Parietal lobe (tissue), 2 donors: ENCODE measurements around the gene TTLL10. TPM values are rescaled to one million over a fixed set of nuclear protein-coding genes. Genes with fewer than 3 reads are reported as not detected.

Experiments
- small RNA-seq: library from RNA; depleted of rRNA; stranded (forward); fragments of <200 nt; gene quantifications from one replicate; pipeline ENCODE3, GENCODE V24; 2014; ENCODE audit warnings: low replicate concordance
- total RNA-seq: library from RNA; depleted of rRNA; stranded (reverse); fragments of >200 nt; gene quantifications from one replicate; pipeline ENCODE4 v1.2.3, GENCODE V29; 2014

The TTLL10 gene, protein sequence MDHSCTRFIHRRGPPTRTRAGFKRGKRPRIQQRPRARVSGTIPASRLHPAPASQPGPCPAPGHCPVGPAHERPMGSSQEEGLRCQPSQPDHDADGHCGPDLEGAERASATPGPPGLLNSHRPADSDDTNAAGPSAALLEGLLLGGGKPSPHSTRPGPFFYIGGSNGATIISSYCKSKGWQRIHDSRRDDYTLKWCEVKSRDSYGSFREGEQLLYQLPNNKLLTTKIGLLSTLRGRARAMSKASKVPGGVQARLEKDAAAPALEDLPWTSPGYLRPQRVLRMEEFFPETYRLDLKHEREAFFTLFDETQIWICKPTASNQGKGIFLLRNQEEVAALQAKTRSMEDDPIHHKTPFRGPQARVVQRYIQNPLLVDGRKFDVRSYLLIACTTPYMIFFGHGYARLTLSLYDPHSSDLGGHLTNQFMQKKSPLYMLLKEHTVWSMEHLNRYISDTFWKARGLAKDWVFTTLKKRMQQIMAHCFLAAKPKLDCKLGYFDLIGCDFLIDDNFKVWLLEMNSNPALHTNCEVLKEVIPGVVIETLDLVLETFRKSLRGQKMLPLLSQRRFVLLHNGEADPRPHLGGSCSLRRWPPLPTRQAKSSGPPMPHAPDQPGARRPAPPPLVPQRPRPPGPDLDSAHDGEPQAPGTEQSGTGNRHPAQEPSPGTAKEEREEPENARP
- not detected for total RNA-seq

DNA sequence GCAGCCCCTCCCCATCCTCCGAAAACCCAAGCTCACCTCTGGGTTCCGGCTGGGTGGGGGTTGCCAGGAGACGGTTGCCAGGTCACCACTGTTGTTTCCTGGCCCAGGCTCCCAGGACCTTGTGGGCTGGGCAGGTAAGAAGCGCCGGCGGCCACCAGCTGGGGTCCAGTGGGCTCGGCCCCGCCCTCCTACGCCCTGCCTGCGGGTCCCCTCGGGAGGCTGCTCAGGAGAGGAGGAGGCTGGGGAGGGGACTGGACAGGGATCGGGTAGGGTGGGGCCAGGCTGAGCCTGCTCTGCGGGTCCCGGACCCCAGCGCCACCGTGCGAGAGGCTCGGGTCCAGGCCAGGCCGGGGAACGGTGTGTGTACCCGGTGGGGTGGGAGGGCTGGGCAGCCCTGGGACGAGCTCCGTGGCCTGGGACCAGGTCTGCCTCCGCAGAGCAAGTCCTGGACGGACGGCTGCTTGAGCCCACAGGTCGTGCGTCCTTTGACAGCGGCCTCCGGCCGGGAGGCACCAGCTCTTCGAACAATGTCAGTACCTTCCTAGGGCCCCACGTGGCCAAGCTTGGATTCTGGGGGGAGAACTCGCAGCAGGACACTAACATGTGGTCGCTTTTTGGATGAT, at the start of gene TTLL10:
TTLL10 (plus strand) TSS at position 88 of the 623 bp plus-strand sequence. CDS start 5,336 bp downstream, outside the sequence.

DNA sequence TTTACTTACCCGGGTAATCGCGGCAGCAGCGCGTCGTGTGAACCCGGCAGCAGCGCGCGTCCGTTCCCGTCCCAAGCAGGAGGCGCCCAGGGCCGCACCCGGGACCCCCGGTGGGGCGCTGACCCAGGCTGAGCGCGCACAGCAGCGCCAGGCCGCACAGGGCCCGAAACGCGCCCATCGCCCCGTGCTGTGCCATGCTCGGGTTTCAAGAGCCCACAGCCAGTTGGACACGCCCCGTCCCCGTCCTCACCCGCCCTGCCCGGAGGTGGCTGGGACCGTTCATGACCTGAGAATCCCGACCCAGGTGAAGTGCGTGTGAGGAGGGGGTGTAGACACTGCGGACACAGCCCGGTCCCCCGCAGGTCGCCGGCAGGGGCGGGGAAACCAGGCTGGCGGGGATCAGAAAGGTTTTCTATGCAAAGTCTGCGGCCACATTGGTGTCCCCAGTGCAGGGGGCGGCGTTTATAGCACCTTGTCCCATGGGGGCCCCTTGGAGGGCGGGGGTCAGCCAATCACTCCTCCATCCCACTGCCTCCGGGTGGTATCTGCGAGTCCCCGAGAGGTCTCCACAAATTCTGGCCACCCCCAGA, 32.8 kb downstream of the TTLL10 start, which contains the start of gene TNFRSF18:
TNFRSF18 (minus strand) TSS at position 217 of the 590 bp plus-strand sequence; CDS start at position 196, 21 bp downstream.

DNA sequence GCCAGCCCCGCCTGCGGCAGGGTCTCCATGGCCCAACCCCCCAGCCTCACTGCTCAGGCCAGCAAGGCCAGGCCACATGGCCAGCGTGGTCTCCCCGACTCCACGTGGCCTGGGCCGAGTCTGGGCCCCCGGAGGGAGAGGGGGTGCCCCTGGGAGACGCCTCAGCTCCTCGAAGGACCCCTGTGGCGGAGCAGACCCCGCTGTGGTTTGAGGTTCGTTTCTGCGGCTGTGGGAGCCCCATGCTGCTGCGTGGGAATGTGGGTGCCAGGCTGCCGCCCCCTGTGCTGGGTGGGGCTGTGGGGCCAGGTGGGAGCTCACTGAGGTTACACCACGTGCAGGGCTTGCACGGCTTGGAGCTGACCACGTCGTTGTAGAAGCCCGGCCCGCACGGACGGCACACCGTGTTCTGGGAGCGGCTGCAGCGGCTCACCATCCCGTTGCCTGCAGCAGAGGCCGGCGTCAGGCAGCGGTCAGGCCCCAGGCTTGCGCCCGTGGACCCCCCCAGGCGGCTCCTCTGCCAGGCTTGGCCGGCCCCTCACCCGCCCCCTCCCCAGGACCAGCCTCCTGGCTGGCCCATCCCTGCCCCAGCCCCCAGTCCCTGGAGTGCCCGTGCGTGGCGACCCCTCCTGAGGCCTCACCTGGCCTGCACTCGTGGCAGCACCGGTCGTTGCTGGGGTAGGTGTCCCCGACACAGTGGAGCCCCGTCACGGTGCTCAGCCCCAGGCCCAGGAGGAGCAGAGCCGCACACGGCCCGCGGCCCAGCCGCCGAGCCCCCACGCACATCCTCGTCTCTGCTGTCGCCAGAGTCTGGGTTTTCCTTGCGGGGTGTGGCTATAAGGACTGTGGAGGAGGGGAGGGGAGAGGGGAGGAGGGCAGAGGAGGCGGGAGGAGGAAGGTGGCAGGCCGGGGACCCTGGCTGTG, 39.9 kb downstream of the TTLL10 start, which contains the start of gene TNFRSF4:
TNFRSF4 (minus strand) TSS at position 809 of the 921 bp plus-strand sequence; CDS start at position 783, 26 bp downstream.

DNA sequence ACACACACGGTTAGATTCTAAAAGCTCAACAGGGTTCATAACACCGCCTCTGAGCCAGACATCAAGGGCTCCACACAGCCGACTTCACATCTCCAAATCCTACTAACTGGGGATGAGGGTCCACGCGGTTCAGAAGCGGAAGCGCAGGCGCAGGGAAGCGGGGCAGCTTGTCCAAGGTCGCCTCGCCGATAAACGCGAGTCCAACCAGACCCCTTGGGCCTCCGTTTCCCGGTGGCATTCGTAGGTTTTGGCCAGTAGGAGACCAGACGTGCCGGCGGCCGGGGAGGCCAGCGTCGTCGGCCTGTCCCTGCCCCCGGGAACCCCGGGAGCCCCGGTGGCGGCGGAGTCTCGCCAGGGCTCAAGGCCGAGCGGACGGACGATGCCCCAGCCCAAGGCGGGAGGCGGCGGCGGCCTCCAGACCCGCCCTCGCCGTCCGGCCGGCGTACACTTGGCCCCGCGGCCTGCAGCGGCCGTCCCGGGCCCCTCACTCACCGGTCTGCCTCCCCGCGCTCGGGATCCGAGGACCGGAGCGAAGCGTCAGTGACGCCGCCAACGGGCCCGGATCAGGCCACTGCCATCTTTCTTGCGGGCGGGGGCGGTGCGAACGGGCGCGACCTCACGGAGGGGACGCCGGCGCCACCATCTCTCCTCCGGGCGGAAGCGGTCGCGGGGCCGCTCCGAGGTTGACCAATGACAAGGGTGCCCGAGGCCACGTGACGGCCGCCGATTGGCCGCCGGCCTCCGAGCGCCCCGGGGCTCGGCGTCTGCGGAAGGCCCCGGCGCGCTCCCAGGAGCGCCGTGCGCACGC, 57.9 kb downstream of the TTLL10 start, which contains the start of gene SDF4:
SDF4 (minus strand) TSS at position 602 of the 808 bp plus-strand sequence. CDS start 3,229 bp downstream, outside the sequence.

DNA sequence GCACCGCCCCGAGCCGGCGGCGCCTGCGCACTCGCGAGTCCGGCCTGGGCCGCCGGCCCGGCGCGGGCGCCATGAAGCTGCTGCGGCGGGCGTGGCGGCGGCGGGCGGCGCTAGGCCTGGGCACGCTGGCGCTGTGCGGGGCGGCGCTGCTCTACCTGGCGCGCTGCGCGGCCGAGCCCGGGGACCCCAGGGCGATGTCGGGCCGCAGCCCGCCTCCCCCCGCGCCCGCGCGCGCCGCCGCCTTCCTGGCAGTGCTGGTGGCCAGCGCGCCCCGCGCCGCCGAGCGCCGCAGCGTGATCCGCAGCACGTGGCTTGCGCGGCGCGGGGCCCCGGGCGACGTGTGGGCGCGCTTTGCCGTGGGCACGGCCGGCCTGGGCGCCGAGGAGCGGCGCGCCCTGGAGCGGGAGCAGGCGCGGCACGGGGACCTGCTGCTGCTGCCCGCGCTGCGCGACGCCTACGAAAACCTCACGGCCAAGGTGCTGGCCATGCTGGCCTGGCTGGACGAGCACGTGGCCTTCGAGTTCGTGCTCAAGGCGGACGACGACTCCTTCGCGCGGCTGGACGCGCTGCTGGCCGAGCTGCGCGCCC, 58.6 kb downstream of the TTLL10 start, which contains the start of gene B3GALT6:
B3GALT6 (plus strand) TSS at position 30 of the 588 bp plus-strand sequence; CDS start at position 72, 42 bp downstream.

DNA sequence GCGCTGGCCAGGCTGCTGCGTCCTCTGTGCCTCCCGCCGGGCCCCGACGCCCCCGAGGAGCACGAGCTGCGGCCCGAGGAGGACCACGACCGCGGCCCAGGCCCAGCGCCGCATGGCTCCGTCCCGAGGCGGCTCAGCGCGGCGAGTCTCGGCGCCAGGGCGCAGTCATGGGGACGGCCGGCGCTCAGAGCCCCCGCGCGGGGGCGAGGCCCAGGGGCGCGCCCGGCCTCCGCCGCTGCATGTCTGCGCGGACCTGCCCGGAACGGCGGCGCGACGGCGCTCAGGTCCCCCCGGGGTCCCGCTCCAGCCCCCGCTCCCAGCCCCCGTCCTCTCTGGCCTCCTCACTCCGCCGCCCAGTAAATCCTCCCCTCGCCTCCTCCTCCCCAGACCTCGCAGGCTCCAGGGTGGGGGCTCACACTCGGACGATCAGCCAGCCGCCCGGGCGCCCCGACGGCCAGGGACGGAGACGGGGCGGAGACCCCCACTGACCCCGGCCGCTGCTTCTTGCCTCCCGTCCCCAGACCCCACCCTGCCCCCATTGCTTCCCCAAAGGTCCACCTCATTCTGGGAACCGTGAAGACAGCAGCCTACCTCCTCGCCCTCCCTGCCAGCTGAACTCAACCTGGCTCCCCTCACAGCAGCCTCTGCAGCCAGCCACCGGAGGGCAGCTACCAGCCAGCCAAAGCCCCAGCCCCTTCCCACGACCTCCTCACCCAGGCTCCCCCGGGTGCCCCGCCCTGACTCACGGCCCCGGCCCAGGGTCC, 73.1 kb downstream of the TTLL10 start, which contains the start of gene C1QTNF12:
C1QTNF12 (minus strand) TSS at position 146 of the 764 bp plus-strand sequence; CDS start at position 114, 32 bp downstream.

Small RNAs within 50 kb of the gene (small RNA-seq; reads per million reads assigned to genes)
- 0.09 reads per million for gene MIR200A
- gene MIR200B = 0.92 reads per million, percentile 67 among the genes with 10 or more reads in this experiment
- gene MIR429 = 0.31 reads per million, percentile 10 among the genes with 10 or more reads in this experiment

Other genes starting within 250 kb of the TTLL10 start
- not detected for gene SAMD11, start 250.0 kb upstream of the TTLL10 start, total RNA-seq
- 52.3 TPM for gene NOC2L, start 214.6 kb upstream of the TTLL10 start, total RNA-seq
- 15.7 TPM for gene KLHL17, start 213.3 kb upstream of the TTLL10 start, total RNA-seq
- not detected for gene PLEKHN1, start 207.4 kb upstream of the TTLL10 start, total RNA-seq
- gene PERM1, start 191.8 kb upstream of the TTLL10 start, total RNA-seq = 0.63 TPM
- 24.7 TPM for gene HES4, start 173.8 kb upstream of the TTLL10 start, total RNA-seq
- 7.2 TPM for gene ISG15, start 160.4 kb upstream of the TTLL10 start, total RNA-seq
- 105 TPM for gene AGRN, start 153.8 kb upstream of the TTLL10 start, total RNA-seq
- gene RNF223, start 99.6 kb upstream of the TTLL10 start, total RNA-seq = not detected
- gene C1orf159, start 57.8 kb upstream of the TTLL10 start, total RNA-seq = 16.9 TPM
- gene TNFRSF18, start 32.7 kb downstream of the TTLL10 start, total RNA-seq = not detected
- not detected for gene TNFRSF4, start 40.3 kb downstream of the TTLL10 start, total RNA-seq
- gene SDF4, start 58.1 kb downstream of the TTLL10 start, total RNA-seq = 34.4 TPM
- 24.7 TPM for gene B3GALT6, start 58.4 kb downstream of the TTLL10 start, total RNA-seq
- not detected for gene C1QTNF12, start 72.8 kb downstream of the TTLL10 start, total RNA-seq
- gene UBE2J2, start 100.0 kb downstream of the TTLL10 start, total RNA-seq = 52.0 TPM
- 4.4 TPM for gene SCNN1D, start 106.6 kb downstream of the TTLL10 start, total RNA-seq
- 202 TPM for gene ACAP3, start 134.1 kb downstream of the TTLL10 start, total RNA-seq
- gene PUSL1, start 134.7 kb downstream of the TTLL10 start, total RNA-seq = 10.0 TPM
- gene INTS11, start 150.8 kb downstream of the TTLL10 start, total RNA-seq = 69.2 TPM
- gene CPTP, start 150.9 kb downstream of the TTLL10 start, total RNA-seq = 16.3 TPM
- gene TAS1R3, start 157.4 kb downstream of the TTLL10 start, total RNA-seq = 1.6 TPM
- 80.1 TPM for gene DVL1, start 175.5 kb downstream of the TTLL10 start, total RNA-seq
- 9.1 TPM for gene MXRA8, start 184.7 kb downstream of the TTLL10 start, total RNA-seq
- gene AURKAIP1, start 201.3 kb downstream of the TTLL10 start, total RNA-seq = 27.2 TPM
- gene CCNL2, start 225.5 kb downstream of the TTLL10 start, total RNA-seq = 262 TPM
- gene MRPL20, start 233.4 kb downstream of the TTLL10 start, total RNA-seq = 49.5 TPM
- gene ANKRD65, start 247.4 kb downstream of the TTLL10 start, total RNA-seq = 1.6 TPM